Loucy (cell line): ENCODE measurements around the gene CHRM1.
"Not testable (repeated sequence)": the region's sequence is repeated elsewhere in the genome, so short reads cannot be mapped to it uniquely, and the experiment has no call there.

Experiments used
- CTCF ChIP-seq: fragments of 200-600 bp; sonication (generic); conservative IDR thresholded peaks from 2 replicates; pipeline ENCODE4 v1.5.1; 2014; ENCODE audit warnings: mild to moderate bottlenecking, antibody characterized with exemption, low read length
- EZH2phosphoT487 ChIP-seq: fragments of 200-600 bp; IDR thresholded peaks from 2 replicates; pipeline ENCODE4 v1.6.1; 2018; ENCODE audit warnings: antibody characterized with exemption, mild to moderate bottlenecking, moderate library complexity, borderline replicate concordance

GRCh38 chr11:62945538-62945937 lies 24.4 kb upstream of the CHRM1 start:
- not testable (repeated sequence) for TF ChIP-seq CTCF, EZH2phosphoT487
